ENCODE data around the gene ZNF493.
A peak's percentile ranks its signal among the peaks of the same experiment; 100 is the strongest.

The ZNF493 gene

DNA sequence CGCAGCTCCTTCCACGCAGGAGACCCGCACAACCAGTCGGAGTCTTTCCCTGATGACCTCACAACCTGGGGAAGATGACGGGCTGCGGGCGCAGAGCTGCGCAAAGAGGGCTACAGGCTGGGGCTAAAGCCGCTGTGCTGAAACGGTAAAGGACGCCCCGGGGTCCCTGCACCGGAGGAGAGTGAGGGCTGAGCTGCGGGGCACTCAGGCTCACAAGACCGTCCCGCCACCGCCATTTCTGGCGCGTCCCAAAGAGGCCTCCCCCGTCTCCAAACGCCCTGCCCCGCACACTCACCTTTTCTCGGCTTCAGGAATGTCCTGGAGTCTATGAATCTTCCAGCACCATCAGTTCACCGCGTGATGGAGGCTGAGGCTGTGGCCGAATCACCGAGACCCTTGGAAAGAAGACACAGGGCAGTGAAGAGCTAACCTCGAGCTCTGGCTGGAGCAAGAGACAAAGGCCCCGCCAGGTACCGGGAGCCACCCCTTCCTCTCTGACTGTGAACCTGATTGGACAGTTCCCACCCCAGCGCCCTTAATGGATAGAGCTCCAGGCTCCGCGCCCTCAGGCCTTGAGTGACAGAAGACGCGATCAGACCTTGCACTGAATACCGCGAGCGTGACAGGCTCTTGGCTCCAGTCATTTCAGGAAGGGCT is 66.6 kb downstream of the ZNF493 start:
- peak; percentile 33 for DNase-seq (ENCODE audit: low spot score)

DNA sequence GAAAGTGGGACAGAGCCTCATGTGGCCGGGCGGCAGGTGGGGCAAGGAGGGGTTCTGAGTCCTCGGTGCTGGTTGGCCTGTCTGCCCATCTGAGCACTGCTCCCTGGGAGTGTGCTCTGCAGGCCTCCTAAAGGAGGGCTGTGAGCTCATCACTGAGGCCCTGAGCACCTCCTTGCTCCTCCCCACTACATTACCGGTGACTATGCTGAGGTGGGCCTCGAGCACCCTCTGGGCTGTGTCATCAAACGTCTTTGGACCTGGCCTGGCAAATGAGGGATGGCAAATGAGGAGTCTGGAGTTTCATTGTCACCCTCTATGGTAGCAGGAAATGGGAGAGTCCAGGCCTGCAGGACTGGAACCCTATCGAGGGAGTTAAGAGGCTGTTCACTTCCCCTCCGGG is 69.7 kb downstream of the ZNF493 start:
- no peak for DNase-seq (ENCODE audit: low spot score)

DNA sequence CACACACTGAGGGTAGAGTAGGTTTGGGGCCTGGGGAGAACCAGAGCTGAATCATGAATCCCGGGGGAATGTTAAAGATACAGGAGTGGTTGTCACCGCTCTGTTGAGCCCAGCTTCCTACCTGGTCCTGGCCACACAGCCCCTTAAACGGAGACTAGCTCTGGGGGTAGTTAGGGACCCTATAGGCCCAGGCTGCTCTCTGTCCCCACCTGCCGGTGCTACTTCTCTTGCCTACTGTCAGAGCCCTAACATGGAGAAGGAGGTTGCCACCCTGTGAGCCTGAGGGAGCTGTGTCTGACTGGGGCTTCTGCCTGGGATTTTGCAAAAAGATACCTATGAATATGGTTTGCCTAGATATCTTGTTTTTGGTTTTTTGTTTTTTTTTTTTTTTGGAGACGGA is 71.9 kb downstream of the ZNF493 start:
- DNase-seq (ENCODE audit: low spot score): no peak

DNA sequence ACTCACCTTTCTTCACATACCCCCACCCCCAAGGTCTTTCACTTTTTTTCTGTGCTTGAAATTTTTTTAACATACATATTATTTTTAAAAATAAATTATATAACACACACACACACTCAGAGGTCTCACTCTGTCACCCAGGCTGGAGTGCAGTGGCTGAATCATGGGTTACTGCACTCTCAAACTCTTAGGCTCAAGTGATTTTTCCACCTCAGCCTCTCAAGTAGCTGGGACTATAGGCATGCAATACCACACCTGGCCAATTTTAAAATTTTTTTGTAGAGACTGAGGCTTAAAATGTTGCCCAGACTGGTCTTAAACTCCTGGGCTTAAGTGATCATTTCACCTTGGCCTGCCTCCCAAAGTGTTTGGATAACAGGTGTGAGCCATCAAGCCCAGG is 75.6 kb downstream of the ZNF493 start:
- DNase-seq (ENCODE audit: low spot score): no peak

DNA sequence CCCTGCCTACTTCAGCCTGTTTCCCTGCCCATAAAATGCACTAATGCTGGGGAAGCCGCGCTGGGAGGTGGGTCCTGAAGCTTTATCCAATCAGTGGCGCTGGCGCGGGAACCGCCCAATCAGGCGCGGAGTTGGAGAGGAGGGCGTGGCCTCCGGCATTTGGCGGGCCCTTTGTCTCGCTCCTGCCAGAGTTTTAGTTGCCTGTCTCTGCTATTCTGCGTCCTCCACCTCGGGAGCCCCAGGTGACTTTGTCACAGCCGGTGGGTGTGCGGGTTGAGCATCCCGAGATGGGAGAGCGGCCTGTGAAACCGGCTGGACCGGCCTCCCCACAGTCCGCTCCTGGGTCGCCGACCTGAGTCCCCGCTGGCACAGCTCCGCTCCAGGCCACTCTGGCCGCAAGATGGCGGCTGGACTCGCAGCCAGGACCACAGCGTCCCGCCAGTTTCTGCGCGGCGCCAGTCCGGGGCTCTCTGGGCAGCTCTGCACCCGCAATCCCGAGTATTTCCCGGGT is 77.8 kb downstream of the ZNF493 start:
- peak; percentile 62 for DNase-seq (ENCODE audit: low spot score)

Measured in CD4-positive, alpha-beta T cell treated with Interleukin-6 at 100 ng/mL for 8 hours (primary cell).